Stimulated activated CD4-positive, alpha-beta T cell treated with anti-CD3 and anti-CD28 coated beads, Interleukin-12 subunit alpha, Interleukin-12 subunit beta, amount 100 ng/mL, for 4 hours (primary cell): ENCODE measurements around the gene RPS6KA2.

Experiments used
- DNase-seq: peaks from one replicate; pipeline ENCODE4 v3.0.0-alpha.2; 2020

RPS6KA2 gene

GRCh38 chr6:166497087-166497899, 129.8 kb downstream of the RPS6KA2 start:
- DNase-seq: no peak

GRCh38 chr6:166496460-166496859, 130.6 kb downstream of the RPS6KA2 start:
- DNase-seq: no peak

- DNase-seq: no peak
Observed at GRCh38 chr6:166495487-166496314, 131.3 kb downstream of the RPS6KA2 start.

GRCh38 chr6:166494757-166495486, 132.1 kb downstream of the RPS6KA2 start:
- peak; percentile 47 for DNase-seq

- DNase-seq: no peak
Observed at GRCh38 chr6:166494101-166494441, 133.0 kb downstream of the RPS6KA2 start.

GRCh38 chr6:166493427-166494100, 133.5 kb downstream of the RPS6KA2 start:
- DNase-seq: no peak

- no peak for DNase-seq
Observed at GRCh38 chr6:166492092-166492741, 134.8 kb downstream of the RPS6KA2 start.

GRCh38 chr6:166490671-166491500, 136.2 kb downstream of the RPS6KA2 start:
- DNase-seq: no peak

- no peak for DNase-seq
Observed at GRCh38 chr6:166489301-166490155, 137.5 kb downstream of the RPS6KA2 start.

GRCh38 chr6:166488701-166489100, 138.3 kb downstream of the RPS6KA2 start:
- no peak for DNase-seq

- DNase-seq: peak; percentile 59
Observed at GRCh38 chr6:166488076-166488685, 138.9 kb downstream of the RPS6KA2 start.

- DNase-seq: no peak
Observed at GRCh38 chr6:166487148-166487547, 139.9 kb downstream of the RPS6KA2 start.

- no peak for DNase-seq
Observed at GRCh38 chr6:166486536-166486880, 140.5 kb downstream of the RPS6KA2 start.

- DNase-seq: no peak
Observed at GRCh38 chr6:166485651-166486535, 141.2 kb downstream of the RPS6KA2 start.

GRCh38 chr6:166484863-166485262, 142.2 kb downstream of the RPS6KA2 start:
- no peak for DNase-seq

- DNase-seq: no peak
Observed at GRCh38 chr6:166483573-166484250, 143.3 kb downstream of the RPS6KA2 start.

- DNase-seq: no peak
Observed at GRCh38 chr6:166483026-166483425, 144.0 kb downstream of the RPS6KA2 start.
